Suppressor macrophage (primary cell): ENCODE data around the gene IFI16.
A peak's percentile ranks its signal among the peaks of the same experiment; 100 is the strongest.
"Not testable (repeated sequence)": the region's sequence is repeated elsewhere in the genome, so short reads cannot be mapped to it uniquely, and the experiment has no call there.

Experiments used
- DNase-seq, 4 experiments: peaks; one replicate each; pipeline ENCODE4 v3.0.0-alpha.2; 2020 to 2022

IFI16 gene

DNA sequence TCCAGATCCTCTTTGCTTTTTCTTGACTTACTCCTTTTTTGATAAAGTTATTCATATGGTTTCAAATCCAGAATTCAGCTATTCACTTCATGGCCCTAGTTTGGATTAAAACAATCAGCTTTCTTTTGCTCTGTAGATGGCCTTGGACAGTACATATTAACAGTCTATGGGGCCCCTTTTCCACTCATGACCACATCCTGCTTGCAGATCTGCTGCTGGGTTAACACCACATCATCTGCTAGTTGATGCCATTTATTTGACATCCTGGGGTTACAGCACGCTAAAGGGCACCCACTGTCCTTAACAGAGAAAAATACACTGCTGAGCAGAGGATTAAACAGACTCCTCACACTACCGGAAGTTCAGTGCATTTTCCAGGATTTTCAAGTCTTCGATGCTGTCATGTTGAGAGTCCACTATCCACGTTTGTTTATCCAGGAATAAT is 941 bp upstream of the IFI16 start:
- peak in 3 of 4 experiments; percentile 7 to 26 (median 25) for DNase-seq

- peak in 1 of 4 experiments; percentile 16 for DNase-seq
Observed at GRCh38 chr1:159009287-159009686, 420 bp upstream of the IFI16 start.

- DNase-seq: peak in 2 of 4 experiments; percentile 36 to 37
Observed at GRCh38 chr1:159010391-159010790, 684 bp downstream of the IFI16 start.

DNA sequence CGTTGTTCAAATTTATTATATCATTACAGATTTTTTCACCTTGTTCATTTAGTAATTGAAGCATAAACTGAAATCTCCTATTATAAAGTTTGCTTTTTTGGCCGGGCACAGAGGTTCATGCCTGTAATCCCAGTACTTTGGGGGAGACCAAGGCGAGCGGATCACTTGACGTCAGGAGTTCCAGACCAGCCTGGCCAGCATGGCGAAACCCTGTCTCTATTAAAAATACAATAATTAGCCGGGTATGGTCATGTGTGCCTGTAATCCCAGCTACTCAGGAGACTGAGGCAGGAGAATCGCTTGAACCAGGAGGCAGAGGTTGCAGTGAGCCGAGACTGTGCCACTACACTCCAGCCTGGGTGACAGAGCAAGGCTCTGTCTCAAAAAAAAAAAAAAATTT is 1.3 kb downstream of the IFI16 start:
- DNase-seq: peak; percentile 30 to 38 (median 36)

DNA sequence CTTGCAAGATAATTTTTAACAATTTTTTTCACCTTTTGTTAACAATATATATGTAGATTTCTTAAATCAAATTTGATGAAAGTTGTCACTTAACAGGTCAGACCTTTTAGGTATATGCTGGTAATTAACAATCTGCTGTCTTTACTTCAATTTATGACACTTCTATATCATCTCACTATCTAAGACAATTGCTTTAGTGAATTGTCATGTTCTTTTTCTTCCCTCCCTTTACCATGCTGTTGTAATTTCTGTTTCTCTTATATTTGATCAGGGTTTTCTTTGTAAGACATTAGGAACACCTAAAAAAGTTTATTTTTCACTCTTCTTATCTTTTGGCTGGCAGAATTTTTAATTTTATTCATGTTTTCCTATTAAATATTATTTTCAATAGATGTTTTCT is 2.0 kb downstream of the IFI16 start:
- peak in 1 of 4 experiments; percentile 13 for DNase-seq

DNA sequence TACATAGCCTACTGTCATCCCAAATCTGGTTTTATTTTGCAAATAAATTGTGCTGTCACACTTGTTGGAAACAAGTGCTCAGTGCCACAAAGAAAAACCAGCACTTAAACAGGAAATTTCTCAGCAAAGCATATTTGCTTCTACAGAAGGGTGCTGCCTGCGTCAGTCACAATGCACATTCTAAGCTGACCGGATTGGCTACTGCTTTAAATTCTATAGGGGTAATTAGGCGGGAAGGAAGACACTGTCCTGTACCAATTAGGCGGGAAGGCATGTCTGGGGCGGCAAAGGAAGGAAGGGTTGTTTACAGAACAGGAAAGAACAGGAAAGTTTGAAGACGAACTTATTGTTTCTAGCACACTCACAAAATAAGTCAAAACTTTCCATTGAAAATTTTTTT is 2.8 kb downstream of the IFI16 start:
- DNase-seq: peak; percentile 70 to 89 (median 82)

DNA sequence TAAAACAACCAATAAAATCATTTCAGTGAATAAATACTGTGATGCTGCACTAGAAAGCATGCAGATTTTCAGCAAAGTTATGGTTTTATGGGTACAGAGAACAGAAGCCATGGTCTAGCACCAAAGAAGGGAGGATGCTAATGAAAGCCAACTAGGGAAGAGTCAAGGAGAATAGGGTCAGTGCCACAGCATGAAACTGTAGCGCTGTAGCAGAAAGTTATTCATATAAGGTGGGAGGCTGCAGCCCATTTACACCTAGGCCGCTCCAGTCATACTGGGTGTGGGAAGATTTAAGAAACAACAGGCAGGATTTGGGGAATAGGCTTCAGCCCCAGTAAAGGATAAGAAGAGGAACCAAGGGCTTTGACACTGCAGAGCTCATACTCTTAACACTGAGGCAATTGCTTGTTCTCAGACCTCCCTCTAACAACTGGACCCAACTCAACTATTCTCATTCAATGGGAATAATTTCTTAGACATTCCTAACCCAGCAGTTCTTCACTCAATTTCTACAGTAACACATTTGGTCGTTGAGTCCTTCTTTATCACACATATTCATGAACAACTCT is 4.4 kb downstream of the IFI16 start:
- peak in 2 of 4 experiments; percentile 8 to 31 for DNase-seq

DNA sequence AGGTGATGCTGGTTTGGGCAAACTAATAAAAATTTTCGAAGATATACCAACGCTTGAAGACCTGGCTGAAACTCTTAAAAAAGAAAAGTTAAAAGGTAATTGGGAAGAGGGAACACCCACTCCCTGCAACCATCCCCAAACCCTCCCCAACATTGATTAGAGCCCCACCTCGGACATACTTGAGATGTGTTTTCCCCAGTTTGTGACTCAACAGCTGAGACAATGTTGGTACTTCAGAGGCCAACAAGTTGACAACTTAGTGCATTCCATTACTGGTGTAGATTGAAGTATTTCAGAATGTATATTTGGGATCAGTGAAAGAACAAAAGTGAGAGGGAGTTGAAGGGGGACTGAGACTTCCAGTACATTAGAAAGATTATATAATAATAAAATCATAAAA is 5.1 kb downstream of the IFI16 start:
- DNase-seq: no peak

DNA sequence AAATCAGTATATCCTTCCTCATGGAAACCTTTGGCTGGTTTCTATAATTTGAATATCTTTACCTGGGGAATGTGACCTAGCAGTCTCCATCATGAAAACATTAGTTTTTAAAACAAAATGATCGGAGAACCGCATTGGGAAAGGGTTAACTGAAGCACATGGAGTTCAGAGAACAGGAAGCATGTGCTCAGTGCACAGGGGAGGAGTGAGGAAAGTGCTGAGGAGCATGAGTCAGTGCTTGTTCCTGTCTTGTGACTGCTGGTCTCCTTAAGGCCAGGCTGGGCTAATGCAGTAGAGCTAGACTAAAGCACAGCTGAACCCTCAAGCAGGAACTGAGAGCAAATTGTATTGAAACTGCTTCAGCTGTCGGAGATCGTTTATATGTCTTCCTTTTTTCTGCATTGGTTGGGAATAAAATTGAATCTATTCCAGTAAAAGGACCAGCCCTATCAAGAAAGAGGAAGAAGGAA is 5.8 kb downstream of the IFI16 start:
- DNase-seq: peak; percentile 90 to 98 (median 94)

DNA sequence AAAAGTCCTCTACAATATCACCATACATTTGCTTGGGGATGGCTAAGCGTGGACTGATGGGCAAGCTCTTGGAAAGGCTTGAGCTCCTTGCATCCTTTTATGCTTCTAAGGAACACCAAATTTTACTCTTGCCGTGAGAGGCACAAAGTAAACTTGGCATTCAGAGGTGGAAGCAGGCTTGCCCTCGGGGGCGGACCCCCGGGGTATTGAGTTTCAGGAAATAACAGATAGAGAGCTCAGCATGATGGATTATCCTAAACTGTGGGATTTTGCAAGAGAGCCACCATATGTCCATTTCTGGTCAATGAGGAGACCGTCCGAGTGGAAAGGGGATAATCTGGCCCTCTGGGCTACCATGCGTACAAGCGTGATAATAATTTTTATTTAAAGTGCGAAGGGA is 14.0 kb downstream of the IFI16 start:
- no peak for DNase-seq

GRCh38 chr1:159025043-159025442 is 15.3 kb downstream of the IFI16 start:
- no peak for DNase-seq

DNA sequence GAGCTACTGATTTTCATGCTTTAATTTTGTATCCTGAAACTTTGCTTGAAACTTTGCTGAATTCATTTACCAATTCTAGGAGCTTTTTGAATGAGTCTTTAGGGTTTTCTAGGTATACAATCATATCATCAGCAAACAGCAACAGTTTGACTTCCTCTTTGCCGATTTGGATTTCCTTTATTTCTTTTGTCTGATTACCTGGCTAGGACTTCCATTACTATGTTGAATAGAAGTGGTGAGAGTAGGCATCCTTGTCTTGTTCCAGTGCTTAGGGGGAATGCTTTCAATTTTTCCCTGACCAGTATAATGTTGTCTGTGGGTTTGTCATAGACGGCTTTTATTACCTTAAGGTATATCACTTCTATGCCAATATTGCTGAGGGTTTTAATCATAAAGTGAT is 17.1 kb downstream of the IFI16 start:
- not testable (repeated sequence) for DNase-seq

DNA sequence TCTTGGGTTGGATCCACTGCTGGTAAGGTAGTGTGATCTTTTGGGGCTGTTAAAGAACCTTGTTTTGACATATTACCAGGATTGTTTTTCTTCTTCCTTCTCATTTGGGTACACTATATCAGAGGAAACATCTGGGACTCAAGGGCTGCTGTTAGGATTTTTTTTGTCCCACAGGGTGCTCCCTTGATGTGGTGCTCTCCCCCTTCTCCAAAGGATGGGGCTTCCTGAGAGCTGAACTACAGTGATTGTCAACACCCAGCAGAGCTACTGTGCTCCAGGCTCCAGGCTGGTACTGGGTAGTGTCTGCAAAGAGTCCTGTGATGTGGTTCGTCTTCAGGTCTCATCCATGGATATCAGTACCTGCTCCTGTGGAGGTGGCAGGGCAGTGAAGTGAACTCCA is 20.6 kb downstream of the IFI16 start:
- no peak for DNase-seq

DNA sequence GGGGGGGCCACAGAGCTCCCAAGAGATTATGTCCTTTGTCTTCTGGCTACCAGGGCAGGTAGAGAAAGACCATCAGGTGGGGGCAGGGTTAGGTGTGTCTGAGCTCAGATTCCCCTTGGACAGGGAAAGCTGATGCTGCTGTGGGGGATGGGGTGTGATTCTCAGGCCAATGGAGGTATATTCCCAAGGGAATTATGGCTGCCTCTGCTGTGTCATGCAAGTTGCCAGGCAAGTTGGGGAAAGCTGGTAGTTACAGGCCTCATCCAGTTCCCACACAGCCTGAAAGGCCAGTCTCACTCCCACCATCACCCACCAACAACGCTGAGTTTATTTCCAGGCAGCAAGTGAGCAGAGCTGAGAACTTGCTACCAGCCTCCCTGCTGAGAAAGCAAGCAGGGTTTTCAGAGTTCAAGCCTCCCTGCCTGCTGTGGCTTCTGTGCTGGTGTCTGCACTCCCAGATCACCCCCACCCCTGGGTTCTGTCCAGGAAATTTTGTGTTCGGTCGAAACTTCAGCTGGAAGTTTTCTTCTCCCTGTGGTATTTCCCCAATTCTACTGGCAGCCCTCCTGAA is 21.3 kb downstream of the IFI16 start:
- no peak for DNase-seq

DNA sequence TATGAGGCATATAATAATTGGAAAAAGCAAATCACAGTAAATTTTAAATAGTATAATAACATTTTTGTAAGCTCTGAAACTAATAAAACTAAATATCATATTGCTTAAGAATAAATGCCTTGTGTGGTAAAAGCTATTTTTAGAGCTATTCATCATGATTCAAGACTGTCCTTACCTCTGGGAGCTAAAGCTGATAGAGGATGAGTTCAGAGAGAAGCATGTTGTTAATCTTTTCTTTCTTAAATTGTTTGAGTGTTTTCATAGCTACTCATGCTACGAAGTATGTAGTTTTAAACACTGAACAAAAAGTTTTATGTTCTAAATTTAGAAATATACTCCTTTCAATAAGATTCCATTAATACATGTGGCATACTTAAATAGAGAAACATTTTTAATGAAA is 30.5 kb downstream of the IFI16 start:
- no peak for DNase-seq

GRCh38 chr1:159040893-159041724 is 31.4 kb downstream of the IFI16 start:
- DNase-seq: no peak

DNA sequence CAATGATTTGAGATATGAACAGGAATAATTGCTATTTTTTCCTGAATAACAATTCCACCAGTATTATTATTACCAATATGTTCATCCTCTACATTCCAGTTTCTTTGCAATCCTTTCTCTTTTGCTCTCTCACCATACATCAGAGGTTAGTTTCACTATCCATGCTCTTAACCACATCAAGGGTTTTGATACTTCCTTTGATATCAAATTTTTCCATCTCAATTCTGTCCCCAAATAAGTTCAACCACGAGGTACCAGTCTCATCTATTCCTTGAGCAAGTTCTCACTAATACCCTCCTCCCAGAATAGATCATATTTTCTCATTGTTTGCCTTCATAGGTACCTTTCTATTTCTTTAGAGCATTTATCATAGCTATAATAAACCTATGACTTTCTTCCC is 36.8 kb downstream of the IFI16 start:
- DNase-seq: not testable (repeated sequence)

GRCh38 chr1:159051436-159051835 is 41.7 kb downstream of the IFI16 start:
- no peak for DNase-seq

- no peak for DNase-seq
Observed at GRCh38 chr1:159054427-159054826, 44.7 kb downstream of the IFI16 start.

GRCh38 chr1:159055181-159055641 is 45.5 kb downstream of the IFI16 start:
- peak; percentile 28 to 61 (median 44) for DNase-seq

- no peak for DNase-seq
Observed at GRCh38 chr1:159056069-159056698, 46.5 kb downstream of the IFI16 start.

DNA sequence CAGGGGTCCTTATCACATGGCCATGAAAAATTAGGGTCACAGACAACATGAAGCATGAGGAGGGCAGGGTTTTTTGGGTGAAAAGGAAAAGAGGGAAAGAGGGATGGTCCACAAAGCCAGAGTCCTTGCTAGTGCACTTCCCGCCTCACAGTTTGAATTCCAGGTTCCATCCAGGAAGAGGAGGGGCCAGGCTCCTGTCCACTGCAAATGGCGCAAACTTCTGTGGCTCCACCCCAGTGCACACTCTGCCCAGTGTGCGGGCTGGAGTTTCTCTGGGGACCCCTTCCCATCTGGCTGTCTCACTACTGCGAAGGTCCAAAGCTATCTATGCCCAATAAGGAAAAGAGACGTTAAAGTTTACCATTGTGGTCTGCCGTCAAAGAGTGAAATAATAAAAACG is 49.0 kb downstream of the IFI16 start:
- no peak for DNase-seq

- no peak for DNase-seq
Observed at GRCh38 chr1:159065106-159065505, 55.4 kb downstream of the IFI16 start.
